ENCODE data around the gene SYS1.
A peak's percentile ranks its signal among the peaks of the same experiment; 100 is the strongest.

Gene SYS1

GRCh38 chr20:45342855-45343531, 20.0 kb upstream of the SYS1 start:
- in situ Hi-C loops (cut with HindIII; ENCODE audit: low sequenced_read_pairs), result no loop called here
- TF ChIP-seq CTCF (IDR thresholded peaks at IDR 0.05; ENCODE audit: low read depth, low read length, missing control alignments), result no peak
- no peak for DNase-seq (ENCODE audit: low read depth)
- H3K4me3 ChIP-seq (ENCODE audit: low read depth, low read length), result peak overlapping the region; percentile 22

- H3K4me3 ChIP-seq (ENCODE audit: low read depth, low read length), result peak overlapping the region; percentile 90
Observed at GRCh38 chr20:45343532-45344167, 19.3 kb upstream of the SYS1 start.

GRCh38 chr20:45344168-45344860, 18.6 kb upstream of the SYS1 start:
- in situ Hi-C loops (cut with HindIII; ENCODE audit: low sequenced_read_pairs), result no loop called here
- peak overlapping the region; percentile 90 for H3K4me3 ChIP-seq (ENCODE audit: low read depth, low read length)
- peak; percentile 68 for DNase-seq (ENCODE audit: low read depth)

More at GRCh38 chr20:45343532-45344167, 19.3 kb upstream of the SYS1 start:
- DNase-seq (ENCODE audit: low read depth), result no peak
- in situ Hi-C loops (cut with HindIII; ENCODE audit: low sequenced_read_pairs), result no loop called here
- TF ChIP-seq CTCF (IDR thresholded peaks at IDR 0.05; ENCODE audit: low read depth, low read length, missing control alignments), result no peak

GRCh38 chr20:45345104-45345936, 17.6 kb upstream of the SYS1 start:
- peak overlapping the region; percentile 90 for H3K4me3 ChIP-seq (ENCODE audit: low read depth, low read length)

More at GRCh38 chr20:45344168-45344860, 18.6 kb upstream of the SYS1 start:
- no peak for TF ChIP-seq CTCF (IDR thresholded peaks at IDR 0.05; ENCODE audit: low read depth, low read length, missing control alignments)

GRCh38 chr20:45346291-45346718, 16.7 kb upstream of the SYS1 start:
- TF ChIP-seq CTCF (IDR thresholded peaks at IDR 0.05; ENCODE audit: low read depth, low read length, missing control alignments), result no peak
- no peak for DNase-seq (ENCODE audit: low read depth)
- in situ Hi-C loops (cut with HindIII; ENCODE audit: low sequenced_read_pairs), result no loop called here
- H3K4me3 ChIP-seq (ENCODE audit: low read depth, low read length), result peak overlapping the region; percentile 90

More at GRCh38 chr20:45345104-45345936, 17.6 kb upstream of the SYS1 start:
- no peak for DNase-seq (ENCODE audit: low read depth)
- TF ChIP-seq CTCF (IDR thresholded peaks at IDR 0.05; ENCODE audit: low read depth, low read length, missing control alignments), result no peak
- in situ Hi-C loops (cut with HindIII; ENCODE audit: low sequenced_read_pairs), result no loop called here

GRCh38 chr20:45346851-45347250, 16.1 kb upstream of the SYS1 start:
- H3K4me3 ChIP-seq (ENCODE audit: low read depth, low read length), result peak overlapping the region; percentile 90
- no peak for TF ChIP-seq CTCF (IDR thresholded peaks at IDR 0.05; ENCODE audit: low read depth, low read length, missing control alignments)
- no peak for DNase-seq (ENCODE audit: low read depth)
- in situ Hi-C loops (cut with HindIII; ENCODE audit: low sequenced_read_pairs), result no loop called here
